ENCODE measurements around the gene IL12RB2.
A peak's percentile ranks its signal among the peaks of the same experiment; 100 is the strongest.
"Not testable (repeated sequence)": the region's sequence is repeated elsewhere in the genome, so short reads cannot be mapped to it uniquely, and the experiment has no call there.

IL12RB2 gene

DNA sequence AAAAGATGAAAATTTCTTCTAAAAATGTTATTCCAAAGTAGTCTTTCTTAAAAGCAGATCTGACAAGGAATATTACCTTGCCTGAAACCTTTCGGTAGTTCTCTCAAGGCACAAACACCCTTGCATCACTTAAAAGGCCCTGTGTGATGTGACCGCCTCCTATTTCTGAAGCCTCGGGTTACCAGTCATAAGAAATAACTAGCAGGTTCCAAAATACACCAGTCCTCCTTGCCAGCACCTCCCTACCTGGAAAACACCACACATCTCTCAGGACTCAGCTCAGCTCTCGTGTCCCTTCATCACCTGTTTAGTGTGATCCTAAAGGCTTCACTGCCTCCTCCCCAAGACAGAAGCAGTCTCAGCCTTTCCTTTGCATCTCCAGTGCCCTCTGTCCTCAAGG lies 86.9 kb downstream of the IL12RB2 start:
- no peak overlapping the region for H3K4me3 ChIP-seq (ENCODE audit: low read depth, low read length)
- DNase-seq (ENCODE audit: low read depth, low spot score), result no peak
- TF ChIP-seq, protein P1, sequence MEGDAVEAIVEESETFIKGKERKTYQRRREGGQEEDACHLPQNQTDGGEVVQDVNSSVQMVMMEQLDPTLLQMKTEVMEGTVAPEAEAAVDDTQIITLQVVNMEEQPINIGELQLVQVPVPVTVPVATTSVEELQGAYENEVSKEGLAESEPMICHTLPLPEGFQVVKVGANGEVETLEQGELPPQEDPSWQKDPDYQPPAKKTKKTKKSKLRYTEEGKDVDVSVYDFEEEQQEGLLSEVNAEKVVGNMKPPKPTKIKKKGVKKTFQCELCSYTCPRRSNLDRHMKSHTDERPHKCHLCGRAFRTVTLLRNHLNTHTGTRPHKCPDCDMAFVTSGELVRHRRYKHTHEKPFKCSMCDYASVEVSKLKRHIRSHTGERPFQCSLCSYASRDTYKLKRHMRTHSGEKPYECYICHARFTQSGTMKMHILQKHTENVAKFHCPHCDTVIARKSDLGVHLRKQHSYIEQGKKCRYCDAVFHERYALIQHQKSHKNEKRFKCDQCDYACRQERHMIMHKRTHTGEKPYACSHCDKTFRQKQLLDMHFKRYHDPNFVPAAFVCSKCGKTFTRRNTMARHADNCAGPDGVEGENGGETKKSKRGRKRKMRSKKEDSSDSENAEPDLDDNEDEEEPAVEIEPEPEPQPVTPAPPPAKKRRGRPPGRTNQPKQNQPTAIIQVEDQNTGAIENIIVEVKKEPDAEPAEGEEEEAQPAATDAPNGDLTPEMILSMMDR (IDR thresholded peaks at IDR 0.05; ENCODE audit: low read depth, low read length), result no peak
- in situ Hi-C loops (cut with HindIII; ENCODE audit: low sequenced_read_pairs), result no loop called here

DNA sequence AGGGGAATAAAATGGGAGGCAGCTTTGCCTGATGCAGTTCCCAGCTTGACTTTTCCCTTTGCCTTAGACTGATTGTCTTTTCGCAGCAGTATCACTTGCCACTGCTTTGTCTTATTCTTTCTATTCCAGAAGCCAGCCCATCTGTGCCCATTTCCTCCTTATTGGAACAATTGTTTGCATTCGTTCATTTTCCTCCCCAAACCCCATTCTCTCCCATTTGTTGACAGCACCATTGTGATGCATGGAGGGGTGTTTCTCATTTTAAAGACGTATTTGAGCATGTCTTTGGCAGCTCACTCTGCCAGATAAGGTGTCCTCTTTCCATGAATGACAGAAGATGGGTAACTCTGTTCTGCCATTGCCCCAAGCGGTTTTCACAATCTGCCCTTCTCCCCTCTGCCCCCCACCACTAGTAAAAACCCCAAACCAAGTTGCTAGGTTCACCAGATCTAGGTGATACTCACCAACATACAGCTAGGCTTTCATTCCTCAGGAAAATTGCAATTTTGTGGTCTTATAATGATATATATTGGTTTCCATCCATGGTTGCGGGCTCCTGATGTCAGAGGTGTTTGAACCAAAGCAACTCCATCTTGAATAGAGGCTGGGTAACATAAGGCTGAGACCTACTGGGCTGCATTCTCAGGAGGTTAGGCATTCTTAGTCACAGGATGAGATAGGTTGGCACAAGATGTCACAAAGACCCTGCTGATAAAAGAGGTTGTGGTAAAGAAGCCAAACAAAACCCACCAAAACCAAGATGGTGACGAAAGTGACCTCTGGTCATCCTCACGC lies 91.7 kb downstream of the IL12RB2 start:
- H3K4me3 ChIP-seq (ENCODE audit: low read depth, low read length), result no peak overlapping the region
- in situ Hi-C loops (cut with HindIII; ENCODE audit: low sequenced_read_pairs), result no loop called here
- TF ChIP-seq, protein P1 (IDR thresholded peaks at IDR 0.05; ENCODE audit: low read depth, low read length), result no peak
- no peak for DNase-seq (ENCODE audit: low read depth, low spot score)

DNA sequence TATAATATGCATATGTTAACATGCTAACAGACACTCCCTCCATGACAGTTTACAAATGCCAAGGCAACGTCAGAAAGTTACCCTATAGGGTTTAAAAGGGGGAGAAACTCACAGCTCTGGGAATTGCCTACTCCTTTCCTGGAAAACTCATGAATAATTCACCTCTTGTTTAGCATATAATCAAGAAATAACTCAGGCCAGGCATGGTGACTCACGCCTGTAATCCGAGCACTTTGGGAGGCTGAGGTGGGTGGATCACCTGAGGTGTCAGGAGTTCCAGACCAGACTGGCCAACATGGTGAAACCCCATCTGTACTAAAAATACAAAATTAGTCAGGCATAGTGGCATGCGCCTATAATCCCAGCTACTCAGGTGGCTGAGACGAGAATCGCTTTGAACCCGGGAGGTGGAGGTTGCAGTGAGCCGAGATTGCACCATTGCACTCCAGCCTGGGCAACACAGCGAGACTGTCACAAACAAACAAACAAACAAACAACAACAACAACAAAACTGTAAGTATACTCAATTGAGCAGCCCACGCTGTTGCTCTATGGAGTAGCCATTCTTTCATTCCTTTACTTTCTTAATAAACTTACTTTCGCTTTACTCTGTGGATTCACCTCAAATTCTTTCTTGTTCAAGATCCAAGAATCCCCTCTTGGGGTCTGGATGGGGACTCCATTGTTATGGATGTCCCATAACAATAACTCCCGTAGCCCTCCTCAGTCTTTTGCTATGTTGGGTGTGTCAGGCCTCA lies 92.5 kb downstream of the IL12RB2 start:
- H3K4me3 ChIP-seq (ENCODE audit: low read depth, low read length); in situ Hi-C loops (cut with HindIII; ENCODE audit: low sequenced_read_pairs): not testable (repeated sequence)
- DNase-seq (ENCODE audit: low read depth, low spot score), result peak; percentile 48

DNA sequence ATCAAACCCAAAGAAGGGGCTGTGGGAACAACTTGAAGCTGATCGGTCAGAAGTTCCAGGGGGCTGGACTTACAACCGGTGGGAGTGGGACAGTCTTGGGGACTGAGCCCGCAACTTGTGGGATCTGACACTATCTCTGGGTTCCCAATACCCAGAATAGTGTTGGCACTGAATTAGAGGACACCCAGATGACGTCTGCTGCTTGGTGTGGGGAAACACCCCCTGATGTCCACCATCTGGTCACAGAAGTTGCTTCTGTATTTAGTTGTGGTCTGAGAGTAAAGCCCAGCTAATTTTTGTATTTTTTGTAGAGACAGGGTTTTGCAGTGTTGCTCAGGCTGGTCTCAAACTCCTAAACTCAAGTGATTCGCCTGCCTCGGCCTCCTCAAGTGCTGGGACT lies 93.8 kb downstream of the IL12RB2 start:
- TF ChIP-seq, protein P1 (IDR thresholded peaks at IDR 0.05; ENCODE audit: low read depth, low read length), result no peak
- in situ Hi-C loops (cut with HindIII; ENCODE audit: low sequenced_read_pairs), result no loop called here
- no peak overlapping the region for H3K4me3 ChIP-seq (ENCODE audit: low read depth, low read length)
- DNase-seq (ENCODE audit: low read depth, low spot score), result no peak

DNA sequence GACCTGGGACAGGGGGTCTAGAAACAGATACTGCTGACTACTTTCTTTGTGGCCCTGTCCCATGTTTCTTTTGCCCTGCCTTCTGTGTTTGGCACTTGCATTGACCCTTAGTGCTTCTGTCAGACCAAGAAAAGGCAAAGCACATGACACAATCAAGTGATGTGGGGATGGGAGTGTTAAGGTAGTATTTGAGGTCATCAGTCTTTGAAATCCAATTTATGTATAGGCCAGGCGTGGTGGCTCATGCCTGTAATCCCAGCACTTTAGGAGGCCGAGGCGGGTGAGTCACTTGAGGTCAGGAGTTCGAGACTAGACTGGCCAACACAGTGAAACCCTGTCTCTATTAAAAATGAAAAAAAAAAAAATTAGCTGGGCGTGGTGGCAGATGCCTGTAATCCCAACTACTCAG lies 96.5 kb downstream of the IL12RB2 start:
- TF ChIP-seq, protein P1 (IDR thresholded peaks at IDR 0.05; ENCODE audit: low read depth, low read length), result no peak
- DNase-seq (ENCODE audit: low read depth, low spot score), result peak; percentile 28
- in situ Hi-C loops (cut with HindIII; ENCODE audit: low sequenced_read_pairs), result no loop called here
- H3K4me3 ChIP-seq (ENCODE audit: low read depth, low read length), result no peak overlapping the region

DNA sequence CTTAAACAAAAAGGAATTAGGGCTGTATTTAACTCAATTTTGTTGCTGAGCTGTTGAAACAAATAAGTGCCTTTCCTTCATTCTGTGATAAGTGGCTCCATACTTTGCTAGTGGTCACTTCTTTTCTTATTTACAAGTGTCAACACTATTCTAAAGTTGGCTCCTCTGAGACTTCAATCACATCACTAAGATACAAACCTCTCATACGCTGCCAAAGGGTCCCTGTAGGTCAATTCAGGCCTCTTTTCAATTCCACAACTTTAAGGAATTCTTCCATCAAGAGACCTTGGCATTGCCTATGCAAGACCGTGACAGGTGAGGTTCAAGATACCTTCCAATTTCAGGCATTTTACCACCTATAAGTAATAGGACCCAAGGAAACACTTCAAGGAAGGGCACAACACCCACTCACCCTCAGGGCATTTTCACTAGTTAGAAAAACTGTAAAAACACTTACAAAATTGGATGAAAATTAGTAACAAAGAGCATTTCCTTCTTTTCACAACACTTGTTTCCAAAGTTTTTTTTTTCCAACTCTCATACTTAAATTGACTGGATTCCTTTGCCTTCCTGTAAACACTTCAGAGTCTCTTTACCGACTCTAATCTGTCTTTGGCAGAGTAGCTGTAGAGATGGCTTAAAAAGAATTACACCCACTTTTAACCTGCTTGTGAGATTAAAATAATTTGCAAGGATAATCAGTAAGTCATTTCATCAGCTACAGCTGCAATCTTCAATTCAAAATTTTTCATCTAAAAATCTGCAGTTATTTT lies 98.0 kb downstream of the IL12RB2 start:
- in situ Hi-C loops (cut with HindIII; ENCODE audit: low sequenced_read_pairs), result no loop called here
- TF ChIP-seq, protein P1 (IDR thresholded peaks at IDR 0.05; ENCODE audit: low read depth, low read length), result no peak
- no peak overlapping the region for H3K4me3 ChIP-seq (ENCODE audit: low read depth, low read length)
- DNase-seq (ENCODE audit: low read depth, low spot score), result no peak

Measured in astrocyte of the spinal cord (primary cell).